B cell (primary cell): Measurements from ENCODE around the gene MCM5. TPM values are rescaled to one million over a fixed set of nuclear protein-coding genes. Genes with fewer than 3 reads are reported as not detected.
A peak's percentile ranks its signal among the peaks of the same experiment; 100 is the strongest.

ENCODE experiments used
- ATAC-seq: fragments of 200-7000 bp; cut with Tn5 transposase; one replicate; pipeline ENCODE4 v1.10.0; 2021; ENCODE audit warnings: low read depth, mild to moderate bottlenecking, moderate number of reproducible peaks, moderate library complexity
- CTCF ChIA-PET: fragments of 350-600 bp; sonication (Branson Sonifier 250); formaldehyde crosslinking; loops from one replicate; lab custom pipeline; 2021; ENCODE audit warnings: antibody characterized with exemption, inconsistent platforms; lab: Charles Lee
- POLR2A ChIA-PET: fragments of 350-600 bp; sonication (Branson Sonifier 250); formaldehyde crosslinking; loops from one replicate; lab custom pipeline; 2021; ENCODE audit warnings: antibody characterized with exemption; lab: Charles Lee
- DNase-seq: peaks from one replicate; pipeline ENCODE4 v3.0.0; 2013
- H2AFZ ChIP-seq: 2 replicates; pipeline ENCODE4 v1.6.1; 2012; ENCODE audit warnings: mild to moderate bottlenecking, low read depth, low read length; ENCODE audit not compliant: insufficient read depth, poor library complexity, severe bottlenecking
- H3K27ac ChIP-seq, 2 donors: 1 replicate in 1 of 2; 2 replicates in 1 of 2; pipeline ENCODE4 v1.5.1; 2012 to 2013; ENCODE audit warnings: low read length in 2 of 2, mild to moderate bottlenecking in 2 of 2, moderate library complexity in 1 of 2
- H3K27me3 ChIP-seq, 4 experiments: fragments of 200-600 bp in 1 of 4; sonication (generic) in 1 of 4; replicated peaks in 1 of 4; 1 replicate in 2 of 4; 2 replicates in 2 of 4; pipeline versions ENCODE4 v1.6.1 to v1.7.0; 2013 to 2016; ENCODE audit warnings: low read length in 3 of 4, mild to moderate bottlenecking in 2 of 4, mixed read lengths in 1 of 4, moderate library complexity in 1 of 4; ENCODE audit not compliant: insufficient read depth in 4 of 4, control insufficient read depth in 3 of 4; ENCODE audit errors: control extremely low read depth in 1 of 4
- H3K36me3 ChIP-seq, 2 experiments: replicated peaks in 1 of 2; 1 replicate in 1 of 2; 2 replicates in 1 of 2; pipeline versions ENCODE4 v1.6.1 to v1.7.1; 2013; ENCODE audit warnings: low read length in 1 of 2; ENCODE audit not compliant: insufficient read depth in 2 of 2, control insufficient read depth in 1 of 2; ENCODE audit errors: control extremely low read depth in 1 of 2, extremely low read depth in 1 of 2
- H3K4me1 ChIP-seq, 2 donors: fragments of 200-600 bp in 1 of 2; sonication (generic) in 1 of 2; 1 replicate in 1 of 2; 2 replicates in 1 of 2; pipeline versions ENCODE4 v1.5.1 to v1.6.1; 2013 to 2017; ENCODE audit warnings: low read length in 2 of 2; ENCODE audit not compliant: control insufficient read depth in 2 of 2, insufficient read depth in 2 of 2
- H3K4me2 ChIP-seq: replicated peaks from 2 replicates; pipeline ENCODE3; 2012; ENCODE audit warnings: mild to moderate bottlenecking, low read depth, low read length; ENCODE audit not compliant: poor library complexity, severe bottlenecking
- H3K4me3 ChIP-seq, 5 experiments: fragments of 200-600 bp in 1 of 5; sonication (generic) in 1 of 5; 1 replicate in 3 of 5; 2 replicates in 2 of 5; pipeline versions ENCODE4 v1.5.1 to v1.7.0; 2011 to 2016; ENCODE audit warnings: low read length in 4 of 5, mild to moderate bottlenecking in 4 of 5, low read depth in 2 of 5, control low read depth in 1 of 5, moderate library complexity in 1 of 5; ENCODE audit not compliant: insufficient read depth in 1 of 5; ENCODE audit errors: control extremely low read depth in 1 of 5, extremely low read depth in 1 of 5
- H3K79me2 ChIP-seq: fragments of 200-600 bp; sonication (generic); one replicate; pipeline ENCODE4 v1.6.0; 2016; ENCODE audit warnings: low read length; ENCODE audit not compliant: control insufficient read depth, insufficient read depth
- H3K9ac ChIP-seq: fragments of 200-600 bp; sonication (generic); 2 replicates; pipeline ENCODE4 v1.6.1; 2017; ENCODE audit warnings: mild to moderate bottlenecking, low read length, moderate library complexity
- H3K9me3 ChIP-seq, 3 donors: one replicate each; pipeline versions ENCODE4 v1.6.1 to v1.7.1; 2013; ENCODE audit warnings: low read length in 2 of 3; ENCODE audit not compliant: control insufficient read depth in 2 of 3, insufficient read depth in 1 of 3; ENCODE audit errors: control extremely low read depth in 1 of 3
- H4K20me1 ChIP-seq: 2 replicates; pipeline ENCODE4 v1.6.0; 2012; ENCODE audit warnings: mild to moderate bottlenecking, low read length; ENCODE audit not compliant: insufficient read depth, control insufficient read depth, poor library complexity, severe bottlenecking
- H3K27ac Mint-ChIP-seq: one replicate; pipeline ENCODE4 v1.8.0; 2021; ENCODE audit warnings: mixed read lengths
- H3K27me3 Mint-ChIP-seq: one replicate; pipeline ENCODE4 v1.8.0; 2021; ENCODE audit warnings: mixed read lengths
- H3K4me1 Mint-ChIP-seq: one replicate; pipeline ENCODE4 v1.8.0; 2021; ENCODE audit warnings: mixed read lengths
- H3K4me3 Mint-ChIP-seq: one replicate; pipeline ENCODE4 v1.8.0; 2021; ENCODE audit warnings: mixed read lengths
- H3K9me3 Mint-ChIP-seq: one replicate; pipeline ENCODE4 v1.8.0; 2022; ENCODE audit warnings: mixed read lengths; ENCODE audit not compliant: insufficient read depth
- CTCF ChIP-seq: fragments of 200-600 bp; IDR thresholded peaks from one replicate; pipeline ENCODE4 v1.8.0; 2022; ENCODE audit warnings: antibody characterized with exemption, mild to moderate bottlenecking
- EZH2 ChIP-seq: IDR thresholded peaks from 2 replicates; pipeline ENCODE4 v1.6.1; 2012; ENCODE audit warnings: borderline replicate concordance, low read depth, mild to moderate bottlenecking, moderate library complexity, low read length; ENCODE audit not compliant: insufficient read depth, poor library complexity, severe bottlenecking
- WGBS: methylation state at CpG from one replicate; pipeline ENCODE4 v1.1.5; 2013; ENCODE audit warnings: missing lambda C conversion rate; ENCODE audit not compliant: insufficient coverage; 5-methylcytosine and 5-hydroxymethylcytosine counted together
- intact Hi-C: fragments of 100-400 bp; cut with micrococcal nuclease; formaldehyde crosslinking; loops from one replicate; pipeline ENCODE4 v1.10.0; 2022
- polyA plus RNA-seq: library from polyadenylated mRNA; depleted of rRNA; stranded (reverse); fragments of >200 nt; gene quantifications from 2 replicates; pipeline ENCODE4 v1.2.3, GENCODE V29; 2012
- total RNA-seq, 2 donors: library from RNA; stranded (reverse); fragments of 120-200 nt in 1 of 2; gene quantifications; 1 replicate in 1 of 2; 2 replicates in 1 of 2; pipeline versions ENCODE4 v1.2.3 to v1.2.4, GENCODE V29; 2013 to 2022

The MCM5 gene
- total and polyA plus RNA-seq, 2 donors (not counting 1 experiment from before 2014, with no cell fraction given), result 112 to 203 TPM

DNA sequence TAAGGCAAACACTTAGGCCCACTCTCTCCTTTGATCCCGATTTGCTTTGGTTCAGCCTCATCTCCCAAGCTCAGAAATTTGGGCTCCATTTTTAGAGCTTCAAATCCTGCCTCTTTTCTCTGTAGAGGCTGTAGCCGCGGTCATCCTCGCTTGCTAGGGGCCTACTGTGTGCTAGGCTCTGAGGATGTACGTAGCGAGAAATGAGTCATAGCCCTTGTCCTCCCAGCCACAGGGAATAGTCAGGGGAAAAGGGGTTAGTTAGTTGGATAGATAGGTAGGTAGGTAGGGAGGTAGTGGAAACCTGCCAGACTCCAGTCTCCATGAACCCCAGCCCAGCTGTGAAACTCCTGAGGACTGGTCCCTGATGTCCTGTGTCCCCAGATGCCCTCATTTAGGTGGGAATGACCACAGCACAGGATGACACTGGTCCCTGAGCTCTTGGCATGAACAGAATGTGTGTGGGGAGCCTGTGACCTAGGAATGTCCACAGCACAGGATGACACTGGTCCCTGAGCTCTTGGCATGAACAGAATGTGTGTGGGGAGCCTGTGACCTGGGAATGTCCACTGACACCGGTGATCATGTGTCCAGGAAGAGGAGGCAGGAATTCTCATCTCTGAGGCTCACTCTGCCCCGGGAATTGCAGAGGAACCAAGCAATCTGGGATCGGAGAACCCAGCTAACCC, 40.4 kb upstream of the MCM5 start:
- no peak overlapping the region for H3K4me2 ChIP-seq
- no peaks in the 10 kb centered on the region for H4K20me1 ChIP-seq
- H3K36me3 ChIP-seq, result no peaks in the 10 kb centered on the region
- H3K4me1 Mint-ChIP-seq, result peaks cover 42% of the 10 kb centered on the region
- no peaks in the 10 kb centered on the region for H3K27me3 Mint-ChIP-seq
- H3K79me2 ChIP-seq, result no peaks in the 10 kb centered on the region
- H3K27ac Mint-ChIP-seq, result no peak overlapping the region
- H3K9ac ChIP-seq, result no peak overlapping the region
- no peaks in the 10 kb centered on the region for H3K27me3 ChIP-seq
- ChIA-PET POLR2A (no interaction called here), CTCF (interaction anchor here (1.3 to 13.9 kb wide), 3 partner anchors 9 to 49 kb away, joined by 3 to 311 read pairs (median 10); no protein-coding TSS in a partner anchor)
- TF ChIP-seq CTCF, result no peak
- no peak for TF ChIP-seq EZH2
- no peak for ATAC-seq
- peaks cover 17 to 35% of the 10 kb centered on the region in 2 donors for H3K4me1 ChIP-seq
- intact Hi-C loops, result no loop called here
- no peak overlapping the region for H3K27ac ChIP-seq
- no peaks in the 10 kb centered on the region for H3K9me3 Mint-ChIP-seq
- no peak overlapping the region for H3K4me3 Mint-ChIP-seq
- H2AFZ ChIP-seq, result no peak overlapping the region
- DNase-seq, result no peak
- WGBS, result 92% methylated on average over 5 of the region's 9 CpGs
- H3K4me3 ChIP-seq, result no peak overlapping the region
- peaks cover 0 to 21% (median 0%) of the 10 kb centered on the region in 3 donors for H3K9me3 ChIP-seq

GRCh38 chr22:35361001-35361558, 38.9 kb upstream of the MCM5 start:
- no peak for ATAC-seq
- no peak overlapping the region for H2AFZ ChIP-seq
- Mint-ChIP-seq H3K27me3 (no peaks in the 10 kb centered on the region), H3K9me3 (no peaks in the 10 kb centered on the region), H3K4me3 (no peak overlapping the region), H3K4me1 (peaks cover 38% of the 10 kb centered on the region), H3K27ac (peak overlapping the region; percentile 59)
- H3K4me3 ChIP-seq, result no peak overlapping the region
- H3K27me3 ChIP-seq, result no peaks in the 10 kb centered on the region
- POLR2A ChIA-PET, result no interaction called here
- no peak overlapping the region for H3K9ac ChIP-seq
- no peaks in the 10 kb centered on the region for H3K79me2 ChIP-seq
- peaks cover 16 to 31% of the 10 kb centered on the region in 2 donors for H3K4me1 ChIP-seq
- no peaks in the 10 kb centered on the region for H3K36me3 ChIP-seq
- peaks cover 0 to 17% (median 0%) of the 10 kb centered on the region in 3 donors for H3K9me3 ChIP-seq
- no peak overlapping the region for H3K4me2 ChIP-seq
- CTCF ChIA-PET, result interaction anchor here (0.7 to 13.9 kb wide), 3 partner anchors 10 to 48 kb away, joined by 3 to 311 read pairs (median 3); no protein-coding TSS in a partner anchor
- DNase-seq, result no peak
- TF ChIP-seq EZH2, result no peak
- WGBS, result 58% methylated on average over 2 of the region's 6 CpGs
- no peak overlapping the region for H3K27ac ChIP-seq
- intact Hi-C loops, result no loop called here
- no peaks in the 10 kb centered on the region for H4K20me1 ChIP-seq
